Loucy (cell line): ENCODE measurements around the gene KDM6A.

Experiments used
- CTCF ChIP-seq: fragments of 200-600 bp; sonication (generic); conservative IDR thresholded peaks from 2 replicates; pipeline ENCODE4 v1.5.1; 2014; ENCODE audit warnings: mild to moderate bottlenecking, antibody characterized with exemption, low read length
- EZH2phosphoT487 ChIP-seq: fragments of 200-600 bp; IDR thresholded peaks from 2 replicates; pipeline ENCODE4 v1.6.1; 2018; ENCODE audit warnings: antibody characterized with exemption, mild to moderate bottlenecking, moderate library complexity, borderline replicate concordance

DNA sequence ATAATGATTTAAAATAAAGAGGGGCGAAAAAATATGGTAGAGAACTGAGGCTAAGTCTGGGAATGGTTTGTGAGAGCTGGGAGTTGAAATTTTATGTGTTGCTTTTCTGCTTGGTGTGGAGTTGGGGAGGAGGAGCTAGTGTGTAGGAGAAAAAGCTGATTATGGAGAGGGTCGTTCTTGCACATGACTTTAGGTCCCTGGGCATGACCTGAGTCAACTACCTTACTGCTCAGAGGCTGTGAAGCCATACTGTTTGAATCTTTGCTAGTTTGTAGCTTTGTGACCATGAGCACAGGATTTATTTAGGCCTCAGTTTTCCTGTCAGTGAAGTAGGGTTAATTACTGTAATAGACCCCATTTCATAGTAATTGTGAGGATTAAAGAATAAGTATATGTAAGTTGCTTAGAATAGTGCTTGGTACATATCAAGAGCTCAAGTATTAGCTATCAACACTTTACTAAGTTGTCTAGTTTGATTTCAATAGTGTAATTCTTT, 78.6 kb downstream of the KDM6A start:
- no peak for TF ChIP-seq CTCF
- no peak for TF ChIP-seq EZH2phosphoT487
